HCT116 (cell line): Measurements from ENCODE around the gene TNFAIP2. TPM values are rescaled to one million over a fixed set of nuclear protein-coding genes. Genes with fewer than 3 reads are reported as not detected.

Experiments used
- ATAC-seq: fragments of 200-7000 bp; cut with Tn5 transposase; 2 replicates; pipeline ENCODE4 v1.9.1; 2020; ENCODE audit warnings: mild to moderate bottlenecking, moderate library complexity
- BruUV-seq: library from RNA; stranded (reverse); fragments of 400-500 nt; replicated peaks from 2 replicates; lab custom pipeline; 2021; lab: Mats Ljungman, UMichigan
- CTCF ChIA-PET: fragments of 300-600 bp; sonication (Branson Sonifier 250); formaldehyde crosslinking; loops from one replicate; lab custom pipeline; 2021; ENCODE audit warnings: antibody characterized with exemption; lab: Charles Lee
- POLR2A ChIA-PET: fragments of 300-600, 350-600 bp; sonication (Branson Sonifier 250); formaldehyde crosslinking; loops from one replicate; lab custom pipeline; 2021; ENCODE audit warnings: antibody characterized with exemption; lab: Charles Lee
- RAD21 ChIA-PET, 2 experiments: fragments of 300-600 bp; sonication (Branson Sonifier 250); formaldehyde crosslinking; loops; one replicate each; lab custom pipeline; 2023; ENCODE audit warnings: low total read pairs in 2 of 2; ENCODE audit not compliant: uncharacterized antibody in 2 of 2, unreplicated experiment in 2 of 2, low non-redundant PET in 1 of 2; lab: Charles Lee
- DNase-seq: peaks from one replicate; pipeline ENCODE4 v3.0.0-alpha.2; 2010; ENCODE audit warnings: low read depth, low spot score
- H2AFZ ChIP-seq: fragments of 200-600 bp; shearing (Covaris generic), sonication (generic); 2 replicates; pipeline ENCODE4 v1.6.1; 2017; ENCODE audit warnings: low read depth, mixed run types, mixed read lengths, antibody characterized with exemption, low read length; ENCODE audit not compliant: poor library complexity, severe bottlenecking
- H3K27ac ChIP-seq: 2 replicates; pipeline ENCODE4 v1.5.1; 2012; ENCODE audit warnings: low read depth, low read length
- H3K27me3 ChIP-seq: fragments of 200-600 bp; sonication (generic); 2 replicates; pipeline ENCODE4 v1.6.1; 2016; ENCODE audit warnings: mixed run types, low read length, mixed read lengths; ENCODE audit not compliant: insufficient read depth
- H3K36me3 ChIP-seq, 2 experiments: fragments of 200-500 bp in 1 of 2; fragments of 200-600 bp in 1 of 2; sonication (Bioruptor generic) in 1 of 2; sonication (generic) in 1 of 2; 2 replicates each; pipeline versions ENCODE4 v1.5.1 to v1.6.1; 2014 to 2016; ENCODE audit warnings: low read length in 2 of 2, inconsistent platforms in 1 of 2, mixed read lengths in 1 of 2, mixed run types in 1 of 2; ENCODE audit not compliant: insufficient read depth in 2 of 2, control insufficient read depth in 1 of 2
- H3K4me1 ChIP-seq, 2 experiments: fragments of 200-600 bp in 1 of 2; sonication (generic) in 1 of 2; 2 replicates each; pipeline versions ENCODE4 v1.5.1 to v1.6.1; 2012 to 2017; ENCODE audit warnings: low read length in 2 of 2, inconsistent platforms in 1 of 2, mild to moderate bottlenecking in 1 of 2, mixed read lengths in 1 of 2, mixed run types in 1 of 2, moderate library complexity in 1 of 2; ENCODE audit not compliant: insufficient read depth in 2 of 2, control insufficient read depth in 1 of 2
- H3K4me2 ChIP-seq: fragments of 200-600 bp; sonication (generic); 2 replicates; pipeline ENCODE4 v1.6.1; 2017; ENCODE audit warnings: mixed run types, low read length, mixed read lengths
- H3K4me3 ChIP-seq, 2 experiments: fragments of 200-600 bp in 1 of 2; sonication (generic) in 1 of 2; replicated peaks in 1 of 2; 2 replicates each; pipeline ENCODE4 v1.5.1; 2011 to 2016; ENCODE audit warnings: low read length in 2 of 2, control low read depth in 1 of 2, low read depth in 1 of 2, mild to moderate bottlenecking in 1 of 2, mixed read lengths in 1 of 2, mixed run types in 1 of 2
- H3K79me2 ChIP-seq: fragments of 200-600 bp; sonication (generic); 2 replicates; pipeline ENCODE4 v1.6.1; 2017; ENCODE audit warnings: mild to moderate bottlenecking, mixed run types, low read length, moderate library complexity, mixed read lengths; ENCODE audit not compliant: insufficient read depth
- H3K9ac ChIP-seq: fragments of 200-600 bp; sonication (generic); 2 replicates; pipeline ENCODE4 v1.6.1; 2016; ENCODE audit warnings: low read length, mixed read lengths
- H3K9me2 ChIP-seq: fragments of 200-600 bp; sonication (generic), shearing (Covaris generic); 2 replicates; pipeline ENCODE4 v1.6.1; 2017; ENCODE audit warnings: mixed run types, mild to moderate bottlenecking, moderate library complexity; ENCODE audit not compliant: insufficient read depth
- H3K9me3 ChIP-seq, 2 experiments: fragments of 200-500 bp in 1 of 2; fragments of 200-600 bp in 1 of 2; sonication (Bioruptor generic) in 1 of 2; sonication (generic) in 1 of 2; 2 replicates each; pipeline ENCODE4 v1.6.1; 2014 to 2017; ENCODE audit warnings: low read length in 2 of 2, mixed read lengths in 2 of 2, inconsistent platforms in 1 of 2, low read depth in 1 of 2, mild to moderate bottlenecking in 1 of 2, mixed run types in 1 of 2, moderate library complexity in 1 of 2; ENCODE audit not compliant: control insufficient read depth in 1 of 2, insufficient read depth in 1 of 2
- H4K20me1 ChIP-seq: fragments of 200-600 bp; sonication (generic), shearing (Covaris generic); 2 replicates; pipeline ENCODE4 v1.6.1; 2017; ENCODE audit warnings: mixed run types, mild to moderate bottlenecking, moderate library complexity; ENCODE audit not compliant: insufficient read depth
- CBX3 ChIP-seq: IDR thresholded peaks from 2 replicates; pipeline ENCODE4 v1.6.1; 2012; ENCODE audit warnings: low read depth
- CEBPB ChIP-seq: IDR thresholded peaks from 2 replicates; pipeline ENCODE4 v1.6.1; 2012; ENCODE audit warnings: low read depth
- EZH2 ChIP-seq: fragments of 200-600 bp; sonication (generic); IDR thresholded peaks from 2 replicates; pipeline ENCODE4 v1.6.1; 2017; ENCODE audit warnings: antibody characterized with exemption, mixed run types
- EZH2phosphoT487 ChIP-seq: fragments of 200-600 bp; IDR thresholded peaks from 2 replicates; pipeline ENCODE4 v1.6.1; 2018; ENCODE audit warnings: antibody characterized with exemption, borderline replicate concordance
- FOSL1 ChIP-seq: IDR thresholded peaks from 2 replicates; pipeline ENCODE4 v1.6.1; 2012; ENCODE audit warnings: low read depth
- JUND ChIP-seq: IDR thresholded peaks from 2 replicates; pipeline ENCODE4 v1.6.1; 2012
- MAX ChIP-seq: IDR thresholded peaks from 2 replicates; pipeline ENCODE4 v1.6.1; 2012
- POLR2A ChIP-seq: IDR thresholded peaks from 2 replicates; pipeline ENCODE4 v1.7.0; 2011; ENCODE audit warnings: borderline replicate concordance; ENCODE audit not compliant: insufficient read depth, insufficient read length; ENCODE audit errors: extremely low read depth
- POLR2AphosphoS5 ChIP-seq: IDR thresholded peaks from 2 replicates; pipeline ENCODE4 v1.6.1; 2011; ENCODE audit warnings: mild to moderate bottlenecking, low read depth, low read length, moderate library complexity
- RAD21 ChIP-seq: IDR thresholded peaks from 2 replicates; pipeline ENCODE4 v1.6.1; 2012; ENCODE audit warnings: low read depth, mild to moderate bottlenecking
- SP1 ChIP-seq: IDR thresholded peaks from 2 replicates; pipeline ENCODE4 v1.6.1; 2012; ENCODE audit warnings: low read depth
- SRF ChIP-seq: IDR thresholded peaks from 2 replicates; pipeline ENCODE4 v1.6.1; 2012; ENCODE audit warnings: low read depth
- TCF7L2 ChIP-seq: IDR thresholded peaks from 2 replicates; pipeline ENCODE4 v1.7.0; 2011; ENCODE audit warnings: borderline replicate concordance, inconsistent platforms; ENCODE audit not compliant: insufficient read depth, insufficient read length; ENCODE audit errors: extremely low read depth
- YY1 ChIP-seq: IDR thresholded peaks from 2 replicates; pipeline ENCODE4 v1.6.1; 2011; ENCODE audit warnings: low read length, low read depth, moderate library complexity, mild to moderate bottlenecking; ENCODE audit not compliant: insufficient replicate concordance; ENCODE audit errors: extremely low read depth
- intact Hi-C: fragments of 100-400 bp; cut with micrococcal nuclease; formaldehyde crosslinking; loops from 2 replicates; pipeline ENCODE4 v1.10.0; 2022
- total RNA-seq: library from RNA; stranded (reverse); gene quantifications from one replicate; pipeline ENCODE4 v1.2.1, GENCODE V29; 2021; ENCODE audit not compliant: unreplicated experiment
- TF ChIP-seq, protein P1 (sequence below), 3 experiments: fragments of 200-600 bp in 1 of 3; sonication (generic) in 1 of 3; IDR thresholded peaks in 2 of 3; conservative IDR thresholded peaks in 1 of 3; 2 replicates each; pipeline ENCODE4 v1.5.1; 2012 to 2017; ENCODE audit warnings: low read depth in 2 of 3, low read length in 2 of 3, antibody characterized with exemption in 1 of 3, borderline replicate concordance in 1 of 3, control low read depth in 1 of 3, mild to moderate bottlenecking in 1 of 3, mixed read lengths in 1 of 3, mixed run types in 1 of 3, moderate library complexity in 1 of 3; ENCODE audit not compliant: insufficient read depth in 1 of 3
- TF ChIP-seq, protein P2 (sequence below): IDR thresholded peaks from 2 replicates; pipeline ENCODE4 v1.6.1; 2012

The TNFAIP2 gene
- total RNA-seq, 1 experiment from 2014 or later = 74.8 TPM

DNA sequence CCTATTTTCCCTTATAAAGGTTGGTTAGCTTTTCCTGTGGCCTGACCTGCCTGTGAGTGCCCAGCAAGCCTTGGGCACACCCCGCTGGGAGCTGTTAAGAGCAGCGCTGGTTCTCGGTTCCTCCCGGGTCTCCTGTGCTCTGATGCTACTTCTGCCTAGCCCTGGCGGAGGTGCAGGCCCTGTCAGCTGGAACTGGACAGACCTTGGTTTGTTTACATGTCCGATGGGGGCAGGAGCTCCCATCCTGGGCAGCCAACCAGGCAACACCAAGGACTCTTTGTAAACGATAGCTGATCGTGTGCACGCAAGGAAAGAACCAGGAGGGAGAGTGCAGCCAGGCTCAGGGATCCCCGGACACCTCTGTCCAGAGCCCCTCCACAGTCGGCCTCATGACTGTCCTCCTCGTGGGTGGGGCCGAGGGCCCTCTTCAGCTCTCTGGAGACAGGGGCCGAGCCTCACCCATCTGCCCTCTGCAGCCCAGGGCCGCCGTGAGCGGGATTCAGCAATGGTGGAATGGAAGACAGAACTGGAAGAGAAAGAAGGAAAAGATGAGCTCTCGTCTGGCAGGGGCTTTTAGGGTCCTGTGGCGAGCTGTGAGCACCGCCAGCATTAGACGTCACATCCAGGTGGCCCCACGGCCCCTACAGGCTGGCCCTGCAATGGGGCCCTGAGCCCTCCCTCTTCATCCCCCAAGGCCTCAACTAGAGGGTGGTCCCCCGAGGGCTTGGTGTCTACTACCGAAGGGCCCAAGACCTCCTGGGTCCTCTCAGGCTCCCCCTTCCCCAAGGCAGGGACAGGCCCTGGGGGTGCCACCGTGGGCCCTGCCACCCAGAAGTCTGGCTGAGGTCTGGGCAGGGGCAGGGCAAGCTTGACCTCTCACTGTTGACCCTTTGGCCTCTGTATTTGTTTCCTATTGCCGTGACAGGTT lies 12.3 kb downstream of the TNFAIP2 start:
- intact Hi-C loops = no loop called here
- Histone ChIP-seq H3K9ac (no peak overlapping the region), H3K4me1 (peaks cover 18 to 26% of the 10 kb centered on the region in 2 experiments), H3K79me2 (no peaks in the 10 kb centered on the region), H4K20me1 (no peaks in the 10 kb centered on the region), H3K9me3 (no peaks in the 10 kb centered on the region), H3K36me3 (peaks cover 8 to 16% of the 10 kb centered on the region in 2 experiments; a peak in 1 of 4 replicates), H2AFZ (no peak overlapping the region), H3K27ac (peak overlapping the region; percentile 67), H3K4me3 (no peak overlapping the region), H3K4me2 (peak overlapping the region; percentile 74; the same call in 1 of the 2 replicates), H3K27me3 (no peaks in the 10 kb centered on the region), H3K9me2 (no peaks in the 10 kb centered on the region)
- TF ChIP-seq FOSL1 (no peak), EZH2 (no peak), RAD21 (no peak), SRF (no peak), EZH2phosphoT487 (no peak), CEBPB (no peak), CBX3 (no peak), SP1 (no peak), POLR2A (no peak), POLR2AphosphoS5 (no peak), JUND (no peak), TCF7L2 (no peak), MAX (no peak), YY1 (no peak)
- TF ChIP-seq, protein P1, sequence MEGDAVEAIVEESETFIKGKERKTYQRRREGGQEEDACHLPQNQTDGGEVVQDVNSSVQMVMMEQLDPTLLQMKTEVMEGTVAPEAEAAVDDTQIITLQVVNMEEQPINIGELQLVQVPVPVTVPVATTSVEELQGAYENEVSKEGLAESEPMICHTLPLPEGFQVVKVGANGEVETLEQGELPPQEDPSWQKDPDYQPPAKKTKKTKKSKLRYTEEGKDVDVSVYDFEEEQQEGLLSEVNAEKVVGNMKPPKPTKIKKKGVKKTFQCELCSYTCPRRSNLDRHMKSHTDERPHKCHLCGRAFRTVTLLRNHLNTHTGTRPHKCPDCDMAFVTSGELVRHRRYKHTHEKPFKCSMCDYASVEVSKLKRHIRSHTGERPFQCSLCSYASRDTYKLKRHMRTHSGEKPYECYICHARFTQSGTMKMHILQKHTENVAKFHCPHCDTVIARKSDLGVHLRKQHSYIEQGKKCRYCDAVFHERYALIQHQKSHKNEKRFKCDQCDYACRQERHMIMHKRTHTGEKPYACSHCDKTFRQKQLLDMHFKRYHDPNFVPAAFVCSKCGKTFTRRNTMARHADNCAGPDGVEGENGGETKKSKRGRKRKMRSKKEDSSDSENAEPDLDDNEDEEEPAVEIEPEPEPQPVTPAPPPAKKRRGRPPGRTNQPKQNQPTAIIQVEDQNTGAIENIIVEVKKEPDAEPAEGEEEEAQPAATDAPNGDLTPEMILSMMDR (IDR thresholded peaks at IDR 0.05 in 2 of 3, conservative IDR thresholded peaks at IDR 0.05 in 1 of 3; ENCODE audit: borderline replicate concordance in 1 of 3, insufficient read depth in 1 of 3, low read depth in 2 of 3, low read length in 2 of 3) = no peak
- TF ChIP-seq, protein P2, sequence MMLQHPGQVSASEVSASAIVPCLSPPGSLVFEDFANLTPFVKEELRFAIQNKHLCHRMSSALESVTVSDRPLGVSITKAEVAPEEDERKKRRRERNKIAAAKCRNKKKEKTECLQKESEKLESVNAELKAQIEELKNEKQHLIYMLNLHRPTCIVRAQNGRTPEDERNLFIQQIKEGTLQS = no peak
- ChIA-PET POLR2A (interaction anchor here (0.6 kb wide), 1 partner anchor 785 kb away, joined by 4 read pairs; no protein-coding TSS in a partner anchor), RAD21 (interaction anchor here in 1 of 2 experiments (0.5 to 1.9 kb wide), 2 partner anchors 18 to 30 kb away, joined by 3 to 6 read pairs; no protein-coding TSS in a partner anchor), CTCF (interaction anchor here (3.3 kb wide), 1 partner anchor 30 kb away, joined by 14 read pairs; no protein-coding TSS in a partner anchor)
- no peak for ATAC-seq
- BruUV-seq = no TSS peak
- DNase-seq = no peak
